Lower lobe of right lung (tissue), 2 donors: ENCODE data around the gene TMEM94. TPM values are rescaled to one million over a fixed set of nuclear protein-coding genes. Genes with fewer than 3 reads are reported as not detected.

Source experiments
- ATAC-seq, 2 donors: fragments of 200-7000 bp; cut with Tn5 transposase; one replicate each; pipeline ENCODE4 v1.9.1; 2020 to 2022; ENCODE audit warnings: mild to moderate bottlenecking in 2 of 2, moderate library complexity in 2 of 2
- DNase-seq: peaks from one replicate; pipeline ENCODE4 v3.0.0-alpha.2; 2020
- H3K27ac ChIP-seq: fragments of 200-600 bp; one replicate; pipeline ENCODE4 v1.8.0; 2022
- H3K27me3 ChIP-seq: fragments of 200-600 bp; one replicate; pipeline ENCODE4 v1.8.0; 2022; ENCODE audit warnings: low read depth
- H3K36me3 ChIP-seq: fragments of 200-600 bp; one replicate; pipeline ENCODE4 v1.8.0; 2022; ENCODE audit warnings: mild to moderate bottlenecking
- H3K4me1 ChIP-seq: fragments of 200-600 bp; one replicate; pipeline ENCODE4 v1.8.0; 2022
- H3K4me3 ChIP-seq: fragments of 200-600 bp; one replicate; pipeline ENCODE4 v1.8.0; 2022; ENCODE audit warnings: mild to moderate bottlenecking
- H3K9me3 ChIP-seq: fragments of 200-600 bp; one replicate; pipeline ENCODE4 v1.8.0; 2022
- intact Hi-C: fragments of 100-400 bp; cut with DNase I; formaldehyde crosslinking; loops from one replicate; pipeline ENCODE4 v1.11.0; 2022
- total RNA-seq: library from RNA; stranded (reverse); fragmentation: NEBNext Ultra II Directional; extraction: Animal tissue kit (Norgen Biotek cat#: 25700); gene quantifications from one replicate; pipeline ENCODE4 v1.2.1, GENCODE V29; 2021
- TF ChIP-seq, protein P1 (sequence below): fragments of 200-600 bp; IDR thresholded peaks from one replicate; pipeline ENCODE4 v1.8.0; 2022; ENCODE audit warnings: antibody characterized with exemption, mild to moderate bottlenecking
- donor health status: DM: no; HTN: yes; CAD: no; lungs with severe emphysema.

Gene TMEM94
- total RNA-seq, 1 donor from 2014 or later, result 89.5 TPM

DNA sequence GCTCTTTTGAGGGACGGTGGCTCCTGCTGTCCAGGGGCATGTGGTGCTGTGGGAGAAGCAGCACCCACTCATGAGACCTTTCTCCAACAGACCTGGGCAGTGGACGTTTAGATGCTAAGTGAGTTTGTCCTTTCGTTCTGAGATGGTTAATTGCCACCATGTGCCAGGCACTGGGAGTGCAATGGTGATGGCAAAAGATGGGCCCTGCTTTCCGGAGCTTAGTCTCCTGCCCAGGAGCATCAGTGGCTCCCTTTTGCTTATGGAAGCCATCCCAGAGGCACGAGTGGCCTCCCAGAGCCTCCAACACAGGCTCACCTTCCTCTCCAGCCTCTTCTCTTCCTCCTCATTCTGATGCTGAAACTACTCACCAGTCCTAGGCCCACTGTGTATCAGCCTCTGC is 30.5 kb downstream of the TMEM94 start:
- H3K9me3 ChIP-seq, result no peaks in the 10 kb centered on the region
- H3K27ac ChIP-seq, result peak overlapping the region; percentile 69
- H3K4me3 ChIP-seq, result no peak overlapping the region
- H3K36me3 ChIP-seq, result peaks cover 19% of the 10 kb centered on the region
- no peaks in the 10 kb centered on the region for H3K27me3 ChIP-seq
- intact Hi-C loops, result no loop called here
- DNase-seq (no peak), ATAC-seq (no peak)
- TF ChIP-seq, protein P1, sequence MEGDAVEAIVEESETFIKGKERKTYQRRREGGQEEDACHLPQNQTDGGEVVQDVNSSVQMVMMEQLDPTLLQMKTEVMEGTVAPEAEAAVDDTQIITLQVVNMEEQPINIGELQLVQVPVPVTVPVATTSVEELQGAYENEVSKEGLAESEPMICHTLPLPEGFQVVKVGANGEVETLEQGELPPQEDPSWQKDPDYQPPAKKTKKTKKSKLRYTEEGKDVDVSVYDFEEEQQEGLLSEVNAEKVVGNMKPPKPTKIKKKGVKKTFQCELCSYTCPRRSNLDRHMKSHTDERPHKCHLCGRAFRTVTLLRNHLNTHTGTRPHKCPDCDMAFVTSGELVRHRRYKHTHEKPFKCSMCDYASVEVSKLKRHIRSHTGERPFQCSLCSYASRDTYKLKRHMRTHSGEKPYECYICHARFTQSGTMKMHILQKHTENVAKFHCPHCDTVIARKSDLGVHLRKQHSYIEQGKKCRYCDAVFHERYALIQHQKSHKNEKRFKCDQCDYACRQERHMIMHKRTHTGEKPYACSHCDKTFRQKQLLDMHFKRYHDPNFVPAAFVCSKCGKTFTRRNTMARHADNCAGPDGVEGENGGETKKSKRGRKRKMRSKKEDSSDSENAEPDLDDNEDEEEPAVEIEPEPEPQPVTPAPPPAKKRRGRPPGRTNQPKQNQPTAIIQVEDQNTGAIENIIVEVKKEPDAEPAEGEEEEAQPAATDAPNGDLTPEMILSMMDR, result no peak
- peaks cover 57% of the 10 kb centered on the region for H3K4me1 ChIP-seq

DNA sequence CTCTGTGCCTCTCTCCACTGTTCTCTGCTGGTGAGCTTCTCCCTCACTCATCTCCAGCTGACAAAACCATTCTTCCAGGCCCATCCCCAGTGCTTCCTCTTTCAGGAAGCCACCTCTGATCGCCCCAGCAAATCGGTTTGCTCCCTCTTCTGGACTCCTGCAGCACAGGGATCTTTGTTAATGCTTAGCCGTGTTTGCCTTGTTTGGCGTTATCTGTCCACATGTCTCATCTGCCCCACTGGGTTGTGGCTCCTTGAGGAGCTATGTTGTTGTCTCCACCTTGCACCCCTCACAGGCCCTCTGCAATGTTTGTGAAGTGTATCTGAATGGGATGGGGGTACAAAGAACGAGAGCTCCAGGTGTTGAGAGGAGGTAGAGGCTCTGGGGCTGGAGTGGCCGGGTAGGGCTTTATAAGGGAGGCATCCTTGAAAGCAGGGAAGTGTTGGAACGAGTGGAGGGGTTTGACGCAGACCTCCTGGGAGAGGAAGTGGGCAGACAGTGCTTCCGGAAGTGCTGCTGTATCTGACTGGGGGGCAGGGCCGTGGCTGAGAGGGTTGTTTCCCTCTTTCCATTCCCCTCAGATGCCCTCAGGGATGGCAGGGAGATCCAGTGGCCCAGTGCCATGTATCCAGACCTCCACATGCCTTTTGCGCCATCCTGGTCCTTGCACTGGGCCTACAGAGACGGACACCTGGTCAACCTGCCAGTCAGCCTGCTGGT is 31.1 kb downstream of the TMEM94 start:
- H3K4me3 ChIP-seq, result no peak overlapping the region
- H3K36me3 ChIP-seq, result peaks cover 25% of the 10 kb centered on the region
- ATAC-seq, result peak; percentile 38 to 45
- H3K27me3 ChIP-seq, result no peaks in the 10 kb centered on the region
- H3K27ac ChIP-seq, result peak overlapping the region; percentile 69
- DNase-seq, result peak; percentile 68
- H3K4me1 ChIP-seq, result peaks cover 51% of the 10 kb centered on the region
- TF ChIP-seq, protein P1, result peak; percentile 26
- intact Hi-C loops, result no loop called here
- H3K9me3 ChIP-seq, result no peaks in the 10 kb centered on the region

DNA sequence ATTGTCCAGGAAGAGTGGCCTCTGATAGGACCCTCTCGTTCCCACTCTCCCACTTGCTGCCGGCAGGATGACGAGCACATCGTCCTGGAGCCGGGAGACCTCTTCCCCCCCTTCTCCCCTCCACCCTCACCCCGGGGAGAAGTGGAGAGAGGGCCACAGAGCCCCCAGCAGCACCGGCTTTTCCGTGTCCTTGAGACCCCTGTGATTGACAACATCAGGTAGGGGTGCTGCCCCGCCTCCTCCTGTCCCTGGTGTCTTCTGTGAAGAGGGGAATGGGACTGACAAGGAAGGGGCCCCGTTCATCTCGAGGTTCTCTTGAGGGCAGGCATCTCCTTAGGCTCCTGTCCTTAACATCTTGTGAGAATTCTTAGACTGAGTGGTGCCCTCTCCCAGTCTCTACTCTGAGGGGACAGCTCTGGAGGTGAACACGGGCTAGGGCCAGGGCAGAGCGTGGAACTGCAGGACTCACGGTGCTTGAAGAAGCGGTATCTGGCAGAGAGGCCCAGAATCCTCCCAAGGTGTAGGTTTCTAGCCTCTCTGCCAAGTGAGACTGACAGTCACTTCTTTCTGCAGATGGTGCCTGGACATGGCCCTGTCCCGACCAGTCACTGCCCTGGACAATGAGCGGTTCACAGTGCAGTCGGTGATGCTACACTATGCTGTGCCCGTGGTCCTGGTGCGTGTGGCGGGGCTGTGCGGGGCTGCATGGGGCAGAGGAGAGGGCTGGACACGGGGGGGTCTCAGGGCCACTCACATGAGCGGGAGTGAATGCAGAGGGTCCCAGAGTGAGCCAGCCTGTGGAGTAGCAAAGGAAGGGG is 32.5 kb downstream of the TMEM94 start:
- TF ChIP-seq, protein P1, result no peak
- no peak for DNase-seq
- intact Hi-C loops, result no loop called here
- no peak overlapping the region for H3K4me3 ChIP-seq
- ATAC-seq, result no peak
- no peaks in the 10 kb centered on the region for H3K27me3 ChIP-seq
- no peaks in the 10 kb centered on the region for H3K9me3 ChIP-seq
- H3K4me1 ChIP-seq, result peaks cover 44% of the 10 kb centered on the region
- H3K36me3 ChIP-seq, result peaks cover 39% of the 10 kb centered on the region
- H3K27ac ChIP-seq, result peak overlapping the region; percentile 69

DNA sequence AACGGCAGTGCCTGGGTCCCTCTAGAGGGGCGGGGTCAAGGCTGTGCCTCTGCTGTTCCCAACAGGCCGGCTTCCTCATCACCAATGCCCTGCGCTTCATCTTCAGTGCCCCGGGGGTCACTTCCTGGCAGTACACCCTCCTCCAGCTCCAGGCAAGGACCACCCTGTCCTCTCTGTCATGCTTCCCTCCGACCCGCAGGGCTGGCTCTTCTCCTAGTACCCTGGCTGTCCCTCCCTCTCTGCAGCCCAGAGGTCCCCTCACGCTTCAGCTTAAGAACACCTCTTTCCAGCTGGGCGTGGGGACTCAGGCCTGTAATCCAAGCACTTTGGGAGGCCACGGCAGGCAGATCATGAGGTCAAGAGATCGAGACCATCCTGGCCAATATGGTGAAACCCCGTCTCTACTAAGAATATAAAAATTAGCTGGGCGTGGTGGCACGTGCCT is 33.1 kb downstream of the TMEM94 start:
- ATAC-seq, result no peak
- no peak for DNase-seq
- H3K27ac ChIP-seq, result no peak overlapping the region
- peaks cover 44% of the 10 kb centered on the region for H3K4me1 ChIP-seq
- H3K4me3 ChIP-seq, result no peak overlapping the region
- no peaks in the 10 kb centered on the region for H3K27me3 ChIP-seq
- TF ChIP-seq, protein P1, result no peak
- intact Hi-C loops, result no loop called here
- H3K9me3 ChIP-seq, result no peaks in the 10 kb centered on the region
- peaks cover 45% of the 10 kb centered on the region for H3K36me3 ChIP-seq

DNA sequence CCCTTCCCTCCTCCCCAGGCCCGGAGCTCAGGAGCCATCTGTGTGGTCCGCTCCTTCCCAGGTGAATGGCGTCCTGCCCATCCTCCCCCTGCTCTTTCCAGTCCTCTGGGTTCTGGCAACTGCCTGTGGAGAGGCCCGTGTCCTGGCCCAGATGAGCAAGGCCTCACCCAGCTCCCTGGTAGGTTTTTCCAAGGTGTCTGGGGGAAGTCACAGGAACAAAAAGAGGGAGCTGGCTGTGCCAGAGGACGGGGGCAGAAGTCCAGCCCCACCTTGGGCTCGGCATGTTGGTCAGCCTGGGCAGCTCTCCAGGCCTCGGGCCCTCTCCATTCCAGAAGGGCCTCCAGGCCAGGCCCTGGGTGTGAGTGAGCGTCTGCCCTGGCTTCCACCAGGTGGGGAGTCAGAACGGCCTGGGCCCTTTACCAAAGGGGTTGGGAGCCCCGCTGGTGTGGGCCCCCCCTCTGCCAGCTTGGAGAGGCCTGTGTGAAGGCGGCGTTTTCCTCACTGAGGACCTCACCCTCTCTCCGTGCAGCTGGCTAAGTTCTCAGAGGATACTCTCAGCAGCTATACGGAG is 33.8 kb downstream of the TMEM94 start:
- peaks cover 44% of the 10 kb centered on the region for H3K4me1 ChIP-seq
- ATAC-seq (peak; percentile 46 to 64), DNase-seq (no peak)
- no peaks in the 10 kb centered on the region for H3K9me3 ChIP-seq
- no peak overlapping the region for H3K4me3 ChIP-seq
- intact Hi-C loops, result no loop called here
- H3K27me3 ChIP-seq, result no peaks in the 10 kb centered on the region
- TF ChIP-seq, protein P1, result no peak
- H3K27ac ChIP-seq, result peak overlapping the region; percentile 71
- H3K36me3 ChIP-seq, result peaks cover 52% of the 10 kb centered on the region
